SU-DHL-6 (cell line): ENCODE measurements around the gene ITPR1.
"Not testable (repeated sequence)": the region's sequence is repeated elsewhere in the genome, so short reads cannot be mapped to it uniquely, and the experiment has no call there.

Experiments
- H2AFZ ChIP-seq: fragments of 200-600 bp; sonication (generic); 2 replicates; pipeline ENCODE4 v1.6.1; 2014; ENCODE audit warnings: low read depth, mild to moderate bottlenecking, moderate library complexity, mixed read lengths, antibody characterized with exemption, low read length; ENCODE audit not compliant: severe bottlenecking
- H3F3A ChIP-seq: fragments of 200-600 bp; shearing (Covaris generic); 2 replicates; pipeline ENCODE4 v1.6.0; 2016; ENCODE audit warnings: antibody characterized with exemption, mild to moderate bottlenecking; ENCODE audit not compliant: insufficient read depth
- H3K27ac ChIP-seq: fragments of 200-600 bp; sonication (generic); 2 replicates; pipeline ENCODE4 v1.5.1; 2016; ENCODE audit warnings: low read depth, mild to moderate bottlenecking, low read length, moderate library complexity, mixed read lengths
- H3K27me3 ChIP-seq: fragments of 200-600 bp; sonication (generic), shearing (Covaris generic); 2 replicates; pipeline ENCODE4 v1.6.0; 2014; ENCODE audit warnings: mild to moderate bottlenecking, low read length
- H3K36me3 ChIP-seq: fragments of 200-600 bp; sonication (generic); 2 replicates; pipeline ENCODE4 v1.6.1; 2014; ENCODE audit warnings: mild to moderate bottlenecking, low read length, mixed read lengths
- H3K4me2 ChIP-seq: fragments of 300-600, 200-600 bp; shearing (Covaris generic), sonication (generic); 2 replicates; pipeline ENCODE4 v1.6.0; 2014; ENCODE audit warnings: low read length, low read depth, mild to moderate bottlenecking; ENCODE audit not compliant: poor library complexity, severe bottlenecking
- H3K4me3 ChIP-seq: fragments of 200-600 bp; sonication (generic); 2 replicates; pipeline ENCODE4 v1.5.1; 2014; ENCODE audit warnings: antibody characterized with exemption, low read length, mild to moderate bottlenecking, mixed read lengths; ENCODE audit not compliant: insufficient read depth, poor library complexity, severe bottlenecking
- H3K79me2 ChIP-seq: fragments of 200-600 bp; sonication (generic); 2 replicates; pipeline ENCODE4 v1.6.1; 2014; ENCODE audit warnings: mild to moderate bottlenecking, low read length, moderate library complexity; ENCODE audit not compliant: insufficient read depth
- H3K9ac ChIP-seq: fragments of 200-600 bp; sonication (generic); 2 replicates; pipeline ENCODE4 v1.7.0; 2014; ENCODE audit warnings: mild to moderate bottlenecking, low read length
- H3K9me2 ChIP-seq: fragments of 200-600 bp; sonication (generic); replicated peaks from 2 replicates; pipeline ENCODE4 v1.6.1; 2014; ENCODE audit warnings: low read length; ENCODE audit not compliant: insufficient read depth
- H3K9me3 ChIP-seq: fragments of 200-600 bp; sonication (generic); 2 replicates; pipeline ENCODE4 v1.6.1; 2014; ENCODE audit warnings: low read length, mixed read lengths; ENCODE audit not compliant: insufficient read depth
- H4K20me1 ChIP-seq: fragments of 200-600 bp; sonication (generic); 2 replicates; pipeline ENCODE4 v1.6.1; 2014; ENCODE audit warnings: low read depth, mild to moderate bottlenecking, antibody characterized with exemption, low read length, moderate library complexity, mixed read lengths
- EZH2phosphoT487 ChIP-seq: fragments of 200-600 bp; sonication (generic), shearing (Covaris generic); conservative IDR thresholded peaks from 2 replicates; pipeline ENCODE4 v1.6.1; 2018; ENCODE audit warnings: mild to moderate bottlenecking, antibody characterized with exemption, low read length, moderate library complexity, mixed read lengths
- TF ChIP-seq, protein P1 (sequence below): fragments of 200-600 bp; sonication (generic); IDR thresholded peaks from one replicate; pipeline ENCODE4 v1.5.1; 2017; ENCODE audit warnings: antibody characterized with exemption, mild to moderate bottlenecking, low read length, moderate library complexity; ENCODE audit not compliant: insufficient read depth, poor library complexity, severe bottlenecking

The ITPR1 gene

DNA sequence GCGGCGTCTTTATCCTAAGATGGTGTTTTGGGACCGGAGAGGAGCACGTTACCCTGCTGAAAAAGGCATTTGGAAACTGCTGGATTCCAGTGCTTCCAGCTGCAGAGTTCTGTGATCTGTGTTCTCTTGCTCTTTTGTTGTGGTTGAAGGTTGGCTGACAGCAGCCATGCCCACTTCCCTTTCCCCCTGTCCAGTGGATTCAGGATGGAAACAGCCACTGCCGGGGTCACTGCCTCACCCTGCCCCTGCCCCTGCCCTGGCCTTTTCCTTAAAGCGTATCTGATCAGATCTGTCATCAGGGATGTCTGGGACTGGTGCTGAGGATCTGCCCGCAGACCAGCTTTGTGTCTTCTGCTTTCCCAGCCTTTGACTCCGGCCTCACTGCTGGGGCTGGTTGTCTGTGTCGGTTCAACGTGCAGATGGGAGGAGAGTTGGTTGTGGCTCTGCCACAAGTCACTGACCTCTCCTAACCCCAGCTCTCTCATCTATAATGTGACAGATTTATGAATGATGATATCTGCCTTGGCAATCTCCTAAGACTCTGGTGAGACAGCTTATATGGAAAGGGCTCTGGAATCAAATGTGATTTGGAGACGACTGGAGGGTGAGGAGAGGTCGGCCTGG is 266.7 kb downstream of the ITPR1 start:
- Histone ChIP-seq H3K9me2 (no peaks in the 10 kb centered on the region), H3K9me3 (no peaks in the 10 kb centered on the region), H2AFZ (no peak overlapping the region), H3K4me3 (no peak overlapping the region), H3K27me3 (no peaks in the 10 kb centered on the region), H3K9ac (no peak overlapping the region), H4K20me1 (no peaks in the 10 kb centered on the region), H3F3A (no peaks in the 10 kb centered on the region), H3K4me2 (no peak overlapping the region), H3K27ac (no peak overlapping the region), H3K36me3 (no peaks in the 10 kb centered on the region), H3K79me2 (no peaks in the 10 kb centered on the region)
- TF ChIP-seq, protein P1, sequence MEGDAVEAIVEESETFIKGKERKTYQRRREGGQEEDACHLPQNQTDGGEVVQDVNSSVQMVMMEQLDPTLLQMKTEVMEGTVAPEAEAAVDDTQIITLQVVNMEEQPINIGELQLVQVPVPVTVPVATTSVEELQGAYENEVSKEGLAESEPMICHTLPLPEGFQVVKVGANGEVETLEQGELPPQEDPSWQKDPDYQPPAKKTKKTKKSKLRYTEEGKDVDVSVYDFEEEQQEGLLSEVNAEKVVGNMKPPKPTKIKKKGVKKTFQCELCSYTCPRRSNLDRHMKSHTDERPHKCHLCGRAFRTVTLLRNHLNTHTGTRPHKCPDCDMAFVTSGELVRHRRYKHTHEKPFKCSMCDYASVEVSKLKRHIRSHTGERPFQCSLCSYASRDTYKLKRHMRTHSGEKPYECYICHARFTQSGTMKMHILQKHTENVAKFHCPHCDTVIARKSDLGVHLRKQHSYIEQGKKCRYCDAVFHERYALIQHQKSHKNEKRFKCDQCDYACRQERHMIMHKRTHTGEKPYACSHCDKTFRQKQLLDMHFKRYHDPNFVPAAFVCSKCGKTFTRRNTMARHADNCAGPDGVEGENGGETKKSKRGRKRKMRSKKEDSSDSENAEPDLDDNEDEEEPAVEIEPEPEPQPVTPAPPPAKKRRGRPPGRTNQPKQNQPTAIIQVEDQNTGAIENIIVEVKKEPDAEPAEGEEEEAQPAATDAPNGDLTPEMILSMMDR = no peak
- TF ChIP-seq EZH2phosphoT487 = no peak

DNA sequence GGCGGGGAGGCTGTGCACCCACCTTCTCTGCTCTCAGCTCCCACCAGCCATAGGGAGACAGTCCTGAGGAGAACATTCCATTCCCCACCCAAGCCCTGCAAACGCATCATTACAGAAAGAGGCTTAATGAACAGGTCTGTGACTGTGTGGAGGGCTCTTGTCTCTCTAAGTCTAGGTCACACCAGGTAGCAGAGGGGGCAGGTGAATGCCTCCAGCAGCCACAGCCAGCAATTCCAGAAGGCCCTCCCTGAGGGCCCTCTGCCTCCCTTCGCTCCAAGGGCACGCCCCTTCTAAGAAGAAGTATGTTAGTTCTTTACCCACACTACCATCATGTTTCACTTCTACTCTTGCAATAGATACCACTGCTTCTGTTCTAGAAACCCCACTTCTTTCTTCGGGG is 268.6 kb downstream of the ITPR1 start:
- no peak overlapping the region for H3K4me3 ChIP-seq
- no peaks in the 10 kb centered on the region for H3K9me2 ChIP-seq
- no peaks in the 10 kb centered on the region for H3K79me2 ChIP-seq
- H3K4me2 ChIP-seq = no peak overlapping the region
- no peak for TF ChIP-seq EZH2phosphoT487
- TF ChIP-seq, protein P1 = no peak
- no peaks in the 10 kb centered on the region for H3K27me3 ChIP-seq
- H3K9ac ChIP-seq = no peak overlapping the region
- no peaks in the 10 kb centered on the region for H3K36me3 ChIP-seq
- no peaks in the 10 kb centered on the region for H3K9me3 ChIP-seq
- H3F3A ChIP-seq = no peaks in the 10 kb centered on the region
- H2AFZ ChIP-seq = no peak overlapping the region
- no peak overlapping the region for H3K27ac ChIP-seq
- no peaks in the 10 kb centered on the region for H4K20me1 ChIP-seq

DNA sequence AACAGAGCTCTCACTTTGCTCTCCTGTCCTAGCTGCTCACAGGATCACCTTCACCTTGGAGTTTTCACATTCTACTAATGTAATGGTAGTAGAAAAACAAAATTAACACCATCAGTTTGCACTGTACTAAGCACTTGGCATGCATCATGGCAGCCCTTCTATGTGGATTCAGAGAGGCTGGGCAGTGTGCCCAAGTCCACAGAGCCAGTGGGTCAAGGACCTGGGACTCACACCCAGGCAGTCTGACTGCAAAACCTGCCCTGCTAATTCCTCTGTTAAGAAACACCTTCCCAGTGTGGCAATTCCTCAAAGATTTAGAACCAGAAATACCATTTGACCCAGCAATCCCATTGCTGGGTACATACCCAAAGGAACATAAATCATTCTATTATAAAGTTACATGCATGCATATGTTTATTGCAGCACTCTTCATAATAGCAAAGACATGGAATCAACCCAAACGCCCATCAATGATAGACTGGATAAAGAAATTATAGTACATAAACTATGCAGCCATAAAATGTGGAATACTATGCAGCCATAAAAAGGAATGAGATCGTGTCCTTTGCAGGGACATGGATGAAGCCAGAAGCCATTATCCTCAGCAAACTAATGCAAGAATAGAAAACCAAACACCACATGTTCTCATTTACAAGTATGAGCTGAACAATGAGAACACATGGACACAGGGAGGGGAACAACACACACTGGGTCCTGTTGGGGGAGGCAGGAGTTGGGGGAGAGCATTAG is 269.5 kb downstream of the ITPR1 start:
- H3K79me2 ChIP-seq, H3K27me3 ChIP-seq, H3K36me3 ChIP-seq, H3K9me3 ChIP-seq, H3K4me2 ChIP-seq, H3K27ac ChIP-seq, H3K9ac ChIP-seq, H3F3A ChIP-seq, H3K4me3 ChIP-seq, H2AFZ ChIP-seq, H3K9me2 ChIP-seq, H4K20me1 ChIP-seq: not testable (repeated sequence)

DNA sequence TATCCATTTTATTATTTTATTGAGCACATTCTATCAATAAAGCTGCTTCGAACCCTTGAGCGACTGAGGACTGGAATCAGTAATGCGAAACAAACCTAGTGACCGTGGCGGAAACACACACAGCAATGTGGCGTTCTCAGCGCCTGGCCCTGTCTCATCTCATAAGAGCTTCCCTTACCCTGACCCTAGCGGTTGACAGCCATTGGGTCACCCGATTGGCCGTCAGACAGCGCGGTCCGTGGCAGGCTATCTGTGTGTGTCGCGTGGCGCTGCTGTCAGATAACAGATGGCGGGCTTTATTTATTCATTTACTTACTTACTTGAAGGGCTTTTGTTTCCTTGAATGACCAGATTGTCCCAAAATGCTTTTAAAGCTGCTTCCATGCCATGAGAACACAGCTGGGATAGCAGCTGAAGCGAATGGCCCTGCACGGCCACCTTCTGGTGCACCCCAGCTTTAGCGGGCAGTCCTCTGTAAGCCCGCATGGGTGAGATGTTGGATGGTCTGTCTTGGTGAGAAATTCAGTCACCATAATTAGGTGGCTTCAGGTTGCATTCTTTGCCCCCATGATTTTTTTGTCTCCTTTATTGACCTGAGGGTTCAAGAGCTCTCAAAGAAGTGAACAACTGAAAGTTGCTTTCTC is 270.6 kb downstream of the ITPR1 start:
- Histone ChIP-seq H4K20me1 (no peaks in the 10 kb centered on the region), H3K9ac (no peak overlapping the region), H3K4me3 (no peak overlapping the region), H3K79me2 (no peaks in the 10 kb centered on the region), H3K4me2 (no peak overlapping the region), H3K27ac (no peak overlapping the region), H3K9me2 (no peaks in the 10 kb centered on the region), H2AFZ (no peak overlapping the region), H3K9me3 (no peaks in the 10 kb centered on the region), H3K27me3 (no peaks in the 10 kb centered on the region), H3F3A (no peaks in the 10 kb centered on the region), H3K36me3 (no peaks in the 10 kb centered on the region)
- TF ChIP-seq, protein P1 = no peak
- no peak for TF ChIP-seq EZH2phosphoT487
